ENCODE data around the gene PACSIN2.
"Not testable (repeated sequence)": the region's sequence is repeated elsewhere in the genome, so short reads cannot be mapped to it uniquely, and the experiment has no call there.

Gene PACSIN2

GRCh38 chr22:42922374-42923191, 92.4 kb downstream of the PACSIN2 start:
- no peak for DNase-seq

- no peak for DNase-seq
Observed at GRCh38 chr22:42920101-42920820, 94.7 kb downstream of the PACSIN2 start.

- DNase-seq = no peak
Observed at GRCh38 chr22:42919199-42919598, 95.8 kb downstream of the PACSIN2 start.

- DNase-seq = no peak
Observed at GRCh38 chr22:42918500-42918899, 96.4 kb downstream of the PACSIN2 start.

- DNase-seq = not testable (repeated sequence)
Observed at GRCh38 chr22:42917358-42917757, 97.6 kb downstream of the PACSIN2 start.

DNA sequence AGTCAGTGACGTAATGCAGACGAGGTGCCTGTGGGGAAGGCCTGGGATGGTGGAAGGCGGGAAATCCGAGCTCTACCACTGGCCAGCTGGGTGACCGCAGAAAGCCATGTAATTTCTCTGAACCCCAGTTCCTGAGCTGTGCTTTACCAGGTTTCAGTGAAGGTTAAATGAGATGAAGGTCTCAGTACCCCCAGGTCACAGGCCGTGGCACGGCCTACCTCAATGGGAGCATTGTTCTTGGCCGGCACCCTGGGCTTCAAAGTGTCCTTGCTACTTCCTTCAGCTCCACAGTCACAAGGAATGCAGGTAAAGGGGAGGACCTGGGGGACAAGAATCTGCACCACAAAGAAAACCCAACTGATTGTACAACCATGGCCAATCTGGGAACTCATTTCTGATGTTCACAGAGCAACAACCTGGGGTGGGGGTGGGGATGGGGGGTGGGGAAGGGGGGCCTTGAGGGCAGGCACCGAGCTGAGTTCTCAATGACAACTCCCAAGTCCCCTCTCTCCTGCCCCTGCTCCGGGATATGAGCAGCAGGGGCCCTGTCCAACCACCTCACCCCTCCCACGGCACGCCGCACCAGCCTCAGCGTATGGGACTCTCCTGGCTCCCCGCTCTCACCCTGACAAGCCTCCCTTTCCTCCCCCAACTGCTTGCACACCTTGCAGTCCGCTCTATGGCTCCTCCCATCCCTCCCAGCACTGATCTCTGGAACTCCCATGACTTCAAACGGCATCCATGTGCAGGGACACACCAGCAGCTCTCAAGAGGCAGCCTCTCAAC, 98.8 kb downstream of the PACSIN2 start:
- DNase-seq = no peak

DNA sequence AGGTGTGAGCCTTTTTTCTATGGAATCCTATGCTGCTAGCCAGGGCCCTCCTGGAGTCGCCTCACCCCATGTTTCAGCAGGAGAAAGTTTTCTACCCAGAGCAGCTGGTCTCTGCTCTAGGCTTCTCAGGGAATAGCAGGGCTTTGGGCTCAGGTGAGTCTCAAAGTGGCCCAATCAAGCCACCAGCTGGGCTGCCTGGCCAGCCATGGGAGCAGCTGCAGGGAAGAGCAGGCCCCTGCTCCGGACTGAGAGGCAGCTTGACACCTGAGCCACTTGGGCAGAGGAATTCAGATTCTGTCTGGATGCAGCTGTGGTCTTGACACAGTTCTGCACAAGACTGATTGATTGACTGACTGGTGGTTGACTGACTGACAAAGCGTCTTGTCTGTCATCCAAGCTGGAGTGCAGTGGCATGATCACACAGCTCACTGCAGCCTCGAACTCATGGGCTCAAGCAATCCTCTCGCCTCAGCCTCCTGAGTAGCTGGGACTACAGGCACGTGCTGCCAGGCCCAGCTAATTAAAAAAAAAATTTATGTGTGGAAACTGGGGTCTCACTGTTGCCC, 100.4 kb downstream of the PACSIN2 start:
- no peak for DNase-seq

- no peak for DNase-seq
Observed at GRCh38 chr22:42913874-42914510, 101.0 kb downstream of the PACSIN2 start.

- no peak for DNase-seq
Observed at GRCh38 chr22:42912059-42912458, 102.9 kb downstream of the PACSIN2 start.

GRCh38 chr22:42910221-42910942, 104.6 kb downstream of the PACSIN2 start:
- DNase-seq = no peak

DNA sequence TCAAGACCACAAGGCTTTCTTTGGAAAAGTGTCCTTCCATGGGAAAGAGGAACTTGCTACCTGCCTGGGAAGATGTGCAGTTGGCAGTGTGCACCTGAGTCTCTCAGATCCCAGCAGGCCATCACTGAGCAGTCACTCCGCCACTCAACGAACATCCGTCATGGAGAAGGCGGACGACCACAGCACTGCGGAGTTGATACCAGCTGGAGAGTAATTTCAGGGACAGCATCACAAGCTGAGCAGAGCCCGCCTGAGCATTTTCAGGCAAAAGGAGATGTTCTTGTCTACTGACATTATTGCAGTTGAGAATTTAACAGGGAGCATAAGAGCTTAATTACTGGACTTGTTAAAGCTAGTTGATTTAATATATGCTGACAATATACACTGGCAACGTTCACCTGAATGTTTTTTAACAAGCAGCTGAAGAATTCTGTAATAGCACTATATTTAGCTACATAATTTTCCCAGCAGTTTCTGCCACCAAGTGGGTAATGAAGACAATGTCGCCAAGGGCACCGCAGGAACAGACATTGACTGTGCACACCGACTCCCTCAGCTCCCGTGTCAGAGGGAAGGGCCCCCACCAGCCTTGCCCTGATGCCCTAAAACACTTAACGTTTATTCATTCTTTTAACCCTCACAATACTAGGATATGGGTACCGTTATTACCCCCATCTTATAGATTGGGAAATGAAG, 105.4 kb downstream of the PACSIN2 start:
- no peak for DNase-seq

DNA sequence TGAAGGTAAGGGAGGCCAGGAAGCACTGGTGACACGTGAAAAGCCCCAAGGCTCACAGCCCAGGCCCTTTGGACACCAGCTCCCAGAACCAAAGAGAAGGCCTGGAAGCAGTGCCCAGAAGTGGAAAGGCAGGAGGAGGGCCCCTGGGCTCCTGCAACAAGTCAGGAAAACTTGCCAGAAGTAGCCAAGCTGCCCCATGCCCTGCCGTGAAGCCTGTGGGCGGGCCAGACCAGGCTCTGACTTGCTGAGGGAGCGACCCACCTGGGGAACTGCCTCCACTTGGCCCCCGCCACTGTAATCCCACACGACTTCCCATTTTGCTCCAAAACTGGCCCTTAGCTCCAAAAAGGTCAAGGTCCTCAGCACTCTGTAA, 106.6 kb downstream of the PACSIN2 start:
- DNase-seq = no peak

- no peak for DNase-seq
Observed at GRCh38 chr22:42907404-42908373, 107.3 kb downstream of the PACSIN2 start.

- DNase-seq = no peak
Observed at GRCh38 chr22:42906605-42907348, 108.2 kb downstream of the PACSIN2 start.

DNA sequence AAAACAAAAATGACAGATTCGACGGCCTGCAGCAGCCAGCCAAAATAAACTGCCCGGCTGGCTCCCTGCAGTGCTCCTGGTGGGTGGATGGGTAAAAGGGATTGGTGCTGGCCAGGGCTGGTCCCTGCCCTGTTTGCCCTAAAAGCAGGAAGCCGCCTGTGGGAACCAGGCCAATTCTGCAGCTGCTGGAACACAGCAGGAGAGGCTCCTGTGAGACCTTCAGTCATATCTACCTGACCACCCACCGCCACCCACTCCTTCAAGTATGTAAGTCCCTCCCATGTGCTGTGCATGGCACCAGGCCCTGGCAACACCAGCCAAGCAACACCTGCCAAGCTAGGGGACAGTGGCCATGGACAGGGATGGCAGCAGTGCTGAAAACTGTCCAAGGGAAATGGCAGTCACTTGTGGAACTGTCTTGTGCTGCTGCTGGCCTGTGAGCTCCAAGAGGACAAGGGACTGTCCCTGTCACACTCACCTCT, 109.2 kb downstream of the PACSIN2 start:
- DNase-seq = no peak

- no peak for DNase-seq
Observed at GRCh38 chr22:42905217-42905616, 109.7 kb downstream of the PACSIN2 start.

DNA sequence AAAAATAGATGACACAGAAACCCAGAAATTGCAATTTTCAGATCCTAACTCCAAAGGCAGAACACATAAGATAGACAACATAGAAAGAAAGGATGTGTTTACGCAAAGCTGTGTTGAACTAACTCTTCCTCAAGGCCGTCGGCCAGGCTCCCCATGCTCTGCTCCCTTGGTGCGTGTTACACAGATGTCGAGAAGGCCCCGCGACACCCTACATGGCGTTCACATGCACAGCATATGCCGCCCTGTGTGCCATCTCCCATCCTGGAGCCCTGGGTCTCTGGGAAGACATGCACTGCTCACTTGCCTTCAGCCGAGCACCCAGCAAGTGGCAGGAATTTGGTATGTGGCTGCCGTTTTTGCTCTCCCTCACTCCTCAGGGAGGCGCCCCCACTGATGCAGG, 110.9 kb downstream of the PACSIN2 start:
- DNase-seq = no peak

- no peak for DNase-seq
Observed at GRCh38 chr22:42902875-42903510, 112.0 kb downstream of the PACSIN2 start.

Data from activated CD4-positive, CD25-positive, alpha-beta regulatory T cell treated with anti-CD3 and anti-CD28 coated beads, Interleukin-2, amount 50 U/mL, for 72 hours (primary cell).